Measurements from ENCODE around the gene AKAP13.

DNA sequence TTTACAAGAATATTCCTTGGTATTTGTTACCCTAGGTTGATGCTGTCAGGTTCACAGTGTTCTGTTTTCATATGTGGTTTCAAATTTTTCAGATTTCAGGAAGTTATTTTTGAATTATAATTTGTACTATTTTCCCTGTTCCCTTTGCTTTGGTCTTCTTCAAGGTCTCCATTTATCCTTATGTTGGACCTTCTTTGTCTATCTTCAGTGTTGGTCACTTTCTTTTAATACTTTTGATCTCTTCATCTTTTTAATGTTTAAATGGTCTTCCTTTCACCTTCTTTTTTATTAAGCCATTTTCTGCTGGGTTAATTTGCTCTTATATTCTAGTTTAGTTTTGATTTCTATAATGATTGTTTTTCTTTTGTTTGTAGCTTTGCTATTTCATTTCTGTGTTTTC is 353.0 kb downstream of the AKAP13 start:
- TF ChIP-seq, protein P1, sequence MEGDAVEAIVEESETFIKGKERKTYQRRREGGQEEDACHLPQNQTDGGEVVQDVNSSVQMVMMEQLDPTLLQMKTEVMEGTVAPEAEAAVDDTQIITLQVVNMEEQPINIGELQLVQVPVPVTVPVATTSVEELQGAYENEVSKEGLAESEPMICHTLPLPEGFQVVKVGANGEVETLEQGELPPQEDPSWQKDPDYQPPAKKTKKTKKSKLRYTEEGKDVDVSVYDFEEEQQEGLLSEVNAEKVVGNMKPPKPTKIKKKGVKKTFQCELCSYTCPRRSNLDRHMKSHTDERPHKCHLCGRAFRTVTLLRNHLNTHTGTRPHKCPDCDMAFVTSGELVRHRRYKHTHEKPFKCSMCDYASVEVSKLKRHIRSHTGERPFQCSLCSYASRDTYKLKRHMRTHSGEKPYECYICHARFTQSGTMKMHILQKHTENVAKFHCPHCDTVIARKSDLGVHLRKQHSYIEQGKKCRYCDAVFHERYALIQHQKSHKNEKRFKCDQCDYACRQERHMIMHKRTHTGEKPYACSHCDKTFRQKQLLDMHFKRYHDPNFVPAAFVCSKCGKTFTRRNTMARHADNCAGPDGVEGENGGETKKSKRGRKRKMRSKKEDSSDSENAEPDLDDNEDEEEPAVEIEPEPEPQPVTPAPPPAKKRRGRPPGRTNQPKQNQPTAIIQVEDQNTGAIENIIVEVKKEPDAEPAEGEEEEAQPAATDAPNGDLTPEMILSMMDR (IDR thresholded peaks at IDR 0.05) = no peak
- TF ChIP-seq POLR2A (IDR thresholded peaks at IDR 0.05) = no peak
